K562 (cell line): ENCODE data around the gene SCAMP1. TPM values are rescaled to one million over a fixed set of nuclear protein-coding genes. Genes with fewer than 3 reads are reported as not detected.
A peak's percentile ranks its signal among the peaks of the same experiment; 100 is the strongest.

Experiments
- ATF1 ChIP-seq, 2 experiments: fragments of 450-650 bp in 1 of 2; IDR thresholded peaks; 2 replicates each; pipeline ENCODE4 v1.6.1; 2016; ENCODE audit warnings: missing compliant biosample characterization in 1 of 2, missing genetic modification characterization in 1 of 2
- GATAD2B ChIP-seq: fragments of 450-650 bp; IDR thresholded peaks from 2 replicates; pipeline ENCODE4 v1.6.1; 2017; ENCODE audit warnings: mild to moderate bottlenecking, borderline replicate concordance
- HDAC8 ChIP-seq: fragments of 450-650 bp; IDR thresholded peaks from 2 replicates; pipeline ENCODE4 v1.6.1; 2016; ENCODE audit warnings: mild to moderate bottlenecking, missing genetic modification characterization, moderate library complexity, missing compliant biosample characterization
- LEF1 ChIP-seq: fragments of 450-650 bp; IDR thresholded peaks from 2 replicates; pipeline ENCODE4 v1.6.1; 2016; ENCODE audit warnings: mild to moderate bottlenecking
- MAFG ChIP-seq: fragments of 450-650 bp; conservative IDR thresholded peaks from 2 replicates; pipeline ENCODE4 v1.6.1; 2016; ENCODE audit warnings: missing genetic modification characterization, missing compliant biosample characterization
- NFE2 ChIP-seq: IDR thresholded peaks from 2 replicates; pipeline ENCODE4 v1.6.1; 2014; ENCODE audit warnings: antibody characterized with exemption, low read depth
- SAP30 ChIP-seq: fragments of 200-600 bp; sonication (generic); IDR thresholded peaks from 2 replicates; pipeline ENCODE4 v1.6.1; 2012; ENCODE audit warnings: borderline replicate concordance, low read depth, mild to moderate bottlenecking, moderate library complexity, low read length, control low read depth, inconsistent platforms; ENCODE audit not compliant: insufficient read depth, poor library complexity, severe bottlenecking
- SP2 ChIP-seq: IDR thresholded peaks from 2 replicates; pipeline ENCODE4 v1.6.1; 2011; ENCODE audit warnings: mild to moderate bottlenecking, low read depth, low read length, moderate library complexity; ENCODE audit not compliant: poor library complexity, severe bottlenecking; ENCODE audit errors: extremely low read depth
- TCF7 ChIP-seq: sonication (generic); IDR thresholded peaks from 2 replicates; pipeline ENCODE4 v1.6.1; 2016; ENCODE audit warnings: antibody characterized with exemption, borderline replicate concordance
- ZHX1 ChIP-seq: fragments of 150-350 bp; conservative IDR thresholded peaks from 2 replicates; pipeline ENCODE4 v1.6.1; 2014; ENCODE audit warnings: low read length
- ZNF165 ChIP-seq: fragments of 250-450 bp; sonication (Bioruptor Pico); IDR thresholded peaks from 2 replicates; pipeline ENCODE4 v1.4.0; 2020; ENCODE audit warnings: borderline replicate concordance
- polyA plus RNA-seq, 8 experiments: library from polyadenylated mRNA; depleted of rRNA in 4 of 8; stranded (reverse) in 5 of 8; unstranded in 3 of 8; fragments of >200 nt; fragmentation: Nextera tagmentation in 2 of 8; fragmentation: Illumina TruSeq in 1 of 8; extraction: Ambion mirVana in 2 of 8; extraction: Trizol in 1 of 8; gene quantifications; 2 replicates each; pipeline versions ENCODE4 v1.2.1 to v1.2.3, GENCODE V29; 2011 to 2014; ENCODE audit warnings: inconsistent platforms in 1 of 8, missing spikeins in 1 of 8
- total RNA-seq, 7 experiments: library from RNA; depleted of rRNA in 6 of 7; stranded (reverse); fragments of >200 nt in 6 of 7; fragmentation: Illumina TruSeq in 2 of 7; extraction: Trizol in 2 of 7; gene quantifications; 2 replicates each; pipeline versions ENCODE4 v1.2.1 to v1.2.3, GENCODE V29; 2011 to 2021; ENCODE audit warnings: low replicate concordance in 1 of 7
- TF ChIP-seq, protein P1 (sequence below): fragments of 250-450 bp; sonication (Bioruptor Pico); IDR thresholded peaks from 2 replicates; pipeline ENCODE4 v1.4.0; 2020; ENCODE audit warnings: mild to moderate bottlenecking, moderate library complexity
- TF ChIP-seq, protein P2 (sequence below), 2 experiments: fragments of 150-350 bp in 1 of 2; IDR thresholded peaks; 2 replicates each; pipeline ENCODE4 v1.6.1; 2012 to 2016; ENCODE audit warnings: low read depth in 2 of 2, low read length in 2 of 2, mild to moderate bottlenecking in 1 of 2, moderate library complexity in 1 of 2
- TF ChIP-seq, protein P3 (sequence below): fragments of 450-650 bp; IDR thresholded peaks from 2 replicates; pipeline ENCODE4 v1.6.1; 2017; ENCODE audit warnings: antibody characterized with exemption, mild to moderate bottlenecking

Gene SCAMP1
- total and polyA plus RNA-seq, 9 of the 15 experiments (the other 6 are each of a cell fraction or from before 2014, with no cell fraction given): 5.4 to 23.9 (median 13.8) TPM

- TF ChIP-seq, protein P1, sequence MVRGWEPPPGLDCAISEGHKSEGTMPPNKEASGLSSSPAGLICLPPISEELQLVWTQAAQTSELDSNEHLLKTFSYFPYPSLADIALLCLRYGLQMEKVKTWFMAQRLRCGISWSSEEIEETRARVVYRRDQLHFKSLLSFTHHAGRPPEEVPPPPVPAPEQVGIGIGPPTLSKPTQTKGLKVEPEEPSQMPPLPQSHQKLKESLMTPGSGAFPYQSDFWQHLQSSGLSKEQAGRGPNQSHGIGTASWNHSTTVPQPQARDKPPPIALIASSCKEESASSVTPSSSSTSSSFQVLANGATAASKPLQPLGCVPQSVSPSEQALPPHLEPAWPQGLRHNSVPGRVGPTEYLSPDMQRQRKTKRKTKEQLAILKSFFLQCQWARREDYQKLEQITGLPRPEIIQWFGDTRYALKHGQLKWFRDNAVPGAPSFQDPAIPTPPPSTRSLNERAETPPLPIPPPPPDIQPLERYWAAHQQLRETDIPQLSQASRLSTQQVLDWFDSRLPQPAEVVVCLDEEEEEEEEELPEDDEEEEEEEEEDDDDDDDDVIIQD (CRISPR knock-in tag): no peak
- TF ChIP-seq MAFG (tag) (peak; percentile 96), SP2 (no peak), TCF7 (no peak), HDAC8 (tag) (0 out of 2 replicates have a peak, but pooled peaks have one; percentile 0), GATAD2B (0 out of 2 replicates have a peak, but pooled peaks have one; percentile 22), SAP30 (no peak), ZHX1 (no peak), ATF1 (CRISPR knock-in tag; IDR thresholded peaks at IDR 0.05) (no peak), ATF1 (tag; IDR thresholded peaks at IDR 0.05) (no peak), NFE2 (peak; percentile 88), ZNF165 (CRISPR knock-in tag) (no peak), LEF1 (no peak)
- TF ChIP-seq, protein P2, sequence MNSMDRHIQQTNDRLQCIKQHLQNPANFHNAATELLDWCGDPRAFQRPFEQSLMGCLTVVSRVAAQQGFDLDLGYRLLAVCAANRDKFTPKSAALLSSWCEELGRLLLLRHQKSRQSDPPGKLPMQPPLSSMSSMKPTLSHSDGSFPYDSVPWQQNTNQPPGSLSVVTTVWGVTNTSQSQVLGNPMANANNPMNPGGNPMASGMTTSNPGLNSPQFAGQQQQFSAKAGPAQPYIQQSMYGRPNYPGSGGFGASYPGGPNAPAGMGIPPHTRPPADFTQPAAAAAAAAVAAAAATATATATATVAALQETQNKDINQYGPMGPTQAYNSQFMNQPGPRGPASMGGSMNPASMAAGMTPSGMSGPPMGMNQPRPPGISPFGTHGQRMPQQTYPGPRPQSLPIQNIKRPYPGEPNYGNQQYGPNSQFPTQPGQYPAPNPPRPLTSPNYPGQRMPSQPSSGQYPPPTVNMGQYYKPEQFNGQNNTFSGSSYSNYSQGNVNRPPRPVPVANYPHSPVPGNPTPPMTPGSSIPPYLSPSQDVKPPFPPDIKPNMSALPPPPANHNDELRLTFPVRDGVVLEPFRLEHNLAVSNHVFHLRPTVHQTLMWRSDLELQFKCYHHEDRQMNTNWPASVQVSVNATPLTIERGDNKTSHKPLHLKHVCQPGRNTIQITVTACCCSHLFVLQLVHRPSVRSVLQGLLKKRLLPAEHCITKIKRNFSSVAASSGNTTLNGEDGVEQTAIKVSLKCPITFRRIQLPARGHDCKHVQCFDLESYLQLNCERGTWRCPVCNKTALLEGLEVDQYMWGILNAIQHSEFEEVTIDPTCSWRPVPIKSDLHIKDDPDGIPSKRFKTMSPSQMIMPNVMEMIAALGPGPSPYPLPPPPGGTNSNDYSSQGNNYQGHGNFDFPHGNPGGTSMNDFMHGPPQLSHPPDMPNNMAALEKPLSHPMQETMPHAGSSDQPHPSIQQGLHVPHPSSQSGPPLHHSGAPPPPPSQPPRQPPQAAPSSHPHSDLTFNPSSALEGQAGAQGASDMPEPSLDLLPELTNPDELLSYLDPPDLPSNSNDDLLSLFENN (IDR thresholded peaks at IDR 0.05; ENCODE audit: low read depth in 2 of 2, low read length in 2 of 2): no peak
- TF ChIP-seq, protein P3, sequence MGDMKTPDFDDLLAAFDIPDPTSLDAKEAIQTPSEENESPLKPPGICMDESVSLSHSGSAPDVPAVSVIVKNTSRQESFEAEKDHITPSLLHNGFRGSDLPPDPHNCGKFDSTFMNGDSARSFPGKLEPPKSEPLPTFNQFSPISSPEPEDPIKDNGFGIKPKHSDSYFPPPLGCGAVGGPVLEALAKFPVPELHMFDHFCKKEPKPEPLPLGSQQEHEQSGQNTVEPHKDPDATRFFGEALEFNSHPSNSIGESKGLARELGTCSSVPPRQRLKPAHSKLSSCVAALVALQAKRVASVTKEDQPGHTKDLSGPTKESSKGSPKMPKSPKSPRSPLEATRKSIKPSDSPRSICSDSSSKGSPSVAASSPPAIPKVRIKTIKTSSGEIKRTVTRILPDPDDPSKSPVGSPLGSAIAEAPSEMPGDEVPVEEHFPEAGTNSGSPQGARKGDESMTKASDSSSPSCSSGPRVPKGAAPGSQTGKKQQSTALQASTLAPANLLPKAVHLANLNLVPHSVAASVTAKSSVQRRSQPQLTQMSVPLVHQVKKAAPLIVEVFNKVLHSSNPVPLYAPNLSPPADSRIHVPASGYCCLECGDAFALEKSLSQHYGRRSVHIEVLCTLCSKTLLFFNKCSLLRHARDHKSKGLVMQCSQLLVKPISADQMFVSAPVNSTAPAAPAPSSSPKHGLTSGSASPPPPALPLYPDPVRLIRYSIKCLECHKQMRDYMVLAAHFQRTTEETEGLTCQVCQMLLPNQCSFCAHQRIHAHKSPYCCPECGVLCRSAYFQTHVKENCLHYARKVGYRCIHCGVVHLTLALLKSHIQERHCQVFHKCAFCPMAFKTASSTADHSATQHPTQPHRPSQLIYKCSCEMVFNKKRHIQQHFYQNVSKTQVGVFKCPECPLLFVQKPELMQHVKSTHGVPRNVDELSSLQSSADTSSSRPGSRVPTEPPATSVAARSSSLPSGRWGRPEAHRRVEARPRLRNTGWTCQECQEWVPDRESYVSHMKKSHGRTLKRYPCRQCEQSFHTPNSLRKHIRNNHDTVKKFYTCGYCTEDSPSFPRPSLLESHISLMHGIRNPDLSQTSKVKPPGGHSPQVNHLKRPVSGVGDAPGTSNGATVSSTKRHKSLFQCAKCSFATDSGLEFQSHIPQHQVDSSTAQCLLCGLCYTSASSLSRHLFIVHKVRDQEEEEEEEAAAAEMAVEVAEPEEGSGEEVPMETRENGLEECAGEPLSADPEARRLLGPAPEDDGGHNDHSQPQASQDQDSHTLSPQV: peak; percentile 71
Measured at GRCh38 chr5:78328585-78329173, 31.7 kb upstream of the SCAMP1 start (continued).
